A673 (cell line): ENCODE results near the gene CNNM1.

Experiments
- EZH2 ChIP-seq: fragments of 200-600 bp; sonication (generic); IDR thresholded peaks from 2 replicates; pipeline ENCODE4 v1.6.1; 2017; ENCODE audit warnings: borderline replicate concordance, low read depth, mild to moderate bottlenecking, mixed read lengths, antibody characterized with exemption, low read length; ENCODE audit not compliant: poor library complexity, severe bottlenecking
- TF ChIP-seq, protein P1 (sequence below): fragments of 300-800, 200-600 bp; sonication (generic); conservative IDR thresholded peaks from 2 replicates; pipeline ENCODE4 v1.5.1; 2017; ENCODE audit warnings: low read depth, mild to moderate bottlenecking, antibody characterized with exemption, low read length, moderate library complexity, mixed read lengths

DNA sequence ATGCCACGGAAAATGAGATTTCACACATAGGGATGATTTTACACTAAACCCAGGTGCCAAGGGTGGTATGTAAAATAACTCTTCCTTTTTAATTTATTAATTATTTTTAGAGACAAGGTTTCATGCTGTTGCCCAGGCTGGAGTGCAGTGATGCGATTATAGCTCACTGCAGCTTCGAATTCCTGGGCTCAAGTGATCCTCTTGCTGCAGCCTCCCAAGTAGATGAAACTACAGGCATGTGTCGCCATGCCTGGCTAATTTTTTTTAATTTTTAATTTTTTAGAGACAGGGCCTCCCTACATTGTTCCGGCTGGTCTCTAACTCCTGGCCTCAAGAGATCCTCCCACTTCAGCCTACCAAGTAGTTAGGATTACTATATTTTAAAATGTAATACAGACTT, 2.3 kb upstream of the CNNM1 start:
- no peak for TF ChIP-seq EZH2
- TF ChIP-seq, protein P1, sequence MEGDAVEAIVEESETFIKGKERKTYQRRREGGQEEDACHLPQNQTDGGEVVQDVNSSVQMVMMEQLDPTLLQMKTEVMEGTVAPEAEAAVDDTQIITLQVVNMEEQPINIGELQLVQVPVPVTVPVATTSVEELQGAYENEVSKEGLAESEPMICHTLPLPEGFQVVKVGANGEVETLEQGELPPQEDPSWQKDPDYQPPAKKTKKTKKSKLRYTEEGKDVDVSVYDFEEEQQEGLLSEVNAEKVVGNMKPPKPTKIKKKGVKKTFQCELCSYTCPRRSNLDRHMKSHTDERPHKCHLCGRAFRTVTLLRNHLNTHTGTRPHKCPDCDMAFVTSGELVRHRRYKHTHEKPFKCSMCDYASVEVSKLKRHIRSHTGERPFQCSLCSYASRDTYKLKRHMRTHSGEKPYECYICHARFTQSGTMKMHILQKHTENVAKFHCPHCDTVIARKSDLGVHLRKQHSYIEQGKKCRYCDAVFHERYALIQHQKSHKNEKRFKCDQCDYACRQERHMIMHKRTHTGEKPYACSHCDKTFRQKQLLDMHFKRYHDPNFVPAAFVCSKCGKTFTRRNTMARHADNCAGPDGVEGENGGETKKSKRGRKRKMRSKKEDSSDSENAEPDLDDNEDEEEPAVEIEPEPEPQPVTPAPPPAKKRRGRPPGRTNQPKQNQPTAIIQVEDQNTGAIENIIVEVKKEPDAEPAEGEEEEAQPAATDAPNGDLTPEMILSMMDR, result no peak
